HG02970 (cell line): ENCODE results near the gene BCL7A.

Experiments
- ATAC-seq: cut with Tn5 transposase; IDR thresholded peaks from one replicate; pipeline ENCODE4 v1.9.1; 2021; ENCODE audit warnings: mild to moderate bottlenecking, moderate library complexity, moderate number of reproducible peaks; ENCODE audit not compliant: unreplicated experiment, low FRiP score

BCL7A gene

DNA sequence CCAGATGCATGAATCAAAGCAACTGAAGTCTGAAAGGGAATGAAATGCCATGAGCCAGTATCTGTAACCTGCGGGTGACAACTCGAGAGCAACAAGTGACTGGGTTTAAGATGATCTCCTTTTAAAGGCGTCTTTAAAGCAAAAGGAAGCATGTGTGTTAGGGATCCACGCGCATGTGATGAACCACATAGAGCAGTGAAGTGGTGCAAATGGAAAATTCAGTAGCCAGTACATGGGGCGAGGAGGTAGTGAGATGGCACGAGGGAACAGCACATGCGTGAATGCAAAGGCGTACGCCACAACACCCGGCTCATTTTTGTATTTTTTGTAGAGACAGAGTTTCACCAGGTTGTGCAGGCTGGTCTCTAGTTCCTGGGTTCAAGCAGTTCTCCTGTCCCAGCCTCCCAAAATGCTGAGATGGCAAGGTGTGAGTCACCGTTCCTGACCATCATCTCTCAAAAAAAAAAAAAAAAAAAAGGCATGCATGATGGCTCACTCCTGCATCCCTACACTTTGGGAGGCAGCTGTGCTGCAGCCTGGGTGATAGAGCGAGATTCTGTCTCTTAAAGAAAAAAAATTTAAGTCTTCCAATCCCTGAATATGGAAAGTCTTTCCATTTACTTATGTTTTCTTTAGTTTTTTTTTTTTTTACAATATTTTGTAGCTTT is 24.6 kb upstream of the BCL7A start:
- ATAC-seq: no peak

DNA sequence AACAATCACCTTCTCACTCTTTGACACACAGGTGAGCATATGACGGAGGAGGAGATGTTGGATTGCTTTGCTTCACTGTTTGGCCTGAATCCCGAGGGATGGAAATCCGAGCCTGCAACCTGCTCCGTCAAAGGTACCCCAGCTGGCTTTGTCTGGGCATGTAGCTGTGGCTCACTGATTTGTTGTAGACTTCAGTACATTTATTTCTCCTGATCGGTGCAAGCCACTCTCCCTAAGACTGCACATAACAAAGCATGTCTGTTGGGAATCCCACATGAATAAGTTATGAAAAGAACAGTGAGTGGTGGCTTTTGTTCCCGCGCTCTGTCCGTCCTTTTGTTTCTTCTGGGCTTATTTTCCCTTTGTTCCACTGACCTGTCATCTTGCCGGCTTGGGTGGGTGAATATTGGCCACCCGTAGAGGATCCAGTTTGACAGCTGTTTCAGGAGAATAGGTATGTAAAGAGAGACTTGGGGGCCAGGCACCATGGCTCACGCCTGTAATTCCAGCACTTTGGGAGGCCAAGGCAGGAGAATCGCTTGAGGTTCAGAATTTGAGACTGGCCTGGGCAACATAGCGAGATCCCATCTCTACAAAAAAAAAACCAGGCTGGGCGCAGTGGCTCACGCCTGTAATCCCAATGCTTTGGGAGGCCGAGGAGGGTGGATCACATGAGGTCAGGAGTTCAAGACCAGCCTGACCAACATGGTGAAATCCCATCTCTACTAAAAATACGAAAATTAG is 20.0 kb upstream of the BCL7A start:
- ATAC-seq: no peak

DNA sequence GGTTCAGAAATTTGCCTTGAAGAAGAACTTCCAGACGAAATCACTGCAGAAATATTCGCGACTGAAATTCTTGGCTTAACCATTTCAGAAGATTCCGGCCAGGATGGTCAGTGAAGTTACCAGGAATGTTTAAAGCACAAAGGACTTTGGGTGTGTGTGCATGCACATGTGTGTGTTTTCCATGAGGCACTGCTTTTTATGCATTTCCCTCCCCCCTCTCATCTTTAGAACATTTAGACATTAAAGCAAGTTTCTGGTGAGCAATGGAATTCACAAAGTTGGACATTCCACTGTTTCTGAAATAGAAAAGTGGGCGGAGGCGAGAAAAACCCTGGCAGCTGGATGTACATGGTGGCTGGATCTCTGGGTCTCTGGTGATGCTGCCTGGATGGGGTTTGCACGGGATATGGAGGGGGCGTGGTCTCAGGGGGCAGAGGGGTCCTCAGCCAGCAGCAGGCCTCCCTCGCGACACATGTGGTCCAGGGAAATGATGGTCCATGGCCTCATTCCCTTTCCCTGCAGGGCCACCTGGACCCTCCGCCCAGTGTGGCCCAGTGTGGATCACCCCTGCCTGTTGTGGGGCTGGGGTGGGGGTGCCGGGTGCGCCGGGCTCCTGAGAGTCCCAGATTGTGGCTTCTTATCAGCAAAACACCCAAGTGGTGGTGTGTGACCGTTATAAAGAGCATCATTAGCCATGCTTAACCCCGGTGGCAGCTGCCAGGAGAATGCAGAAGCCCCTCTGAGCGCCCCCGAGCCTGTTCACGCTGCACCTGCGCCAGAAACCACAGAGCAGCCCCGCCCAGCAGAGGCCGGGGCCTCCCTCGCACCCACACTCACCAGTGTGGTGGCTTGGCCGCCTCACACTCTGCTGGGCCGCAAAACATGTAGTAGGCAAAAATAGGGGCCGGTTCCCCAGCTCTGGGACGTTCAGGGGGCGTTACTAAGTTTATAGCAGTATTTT is 17.8 kb upstream of the BCL7A start:
- no peak for ATAC-seq

DNA sequence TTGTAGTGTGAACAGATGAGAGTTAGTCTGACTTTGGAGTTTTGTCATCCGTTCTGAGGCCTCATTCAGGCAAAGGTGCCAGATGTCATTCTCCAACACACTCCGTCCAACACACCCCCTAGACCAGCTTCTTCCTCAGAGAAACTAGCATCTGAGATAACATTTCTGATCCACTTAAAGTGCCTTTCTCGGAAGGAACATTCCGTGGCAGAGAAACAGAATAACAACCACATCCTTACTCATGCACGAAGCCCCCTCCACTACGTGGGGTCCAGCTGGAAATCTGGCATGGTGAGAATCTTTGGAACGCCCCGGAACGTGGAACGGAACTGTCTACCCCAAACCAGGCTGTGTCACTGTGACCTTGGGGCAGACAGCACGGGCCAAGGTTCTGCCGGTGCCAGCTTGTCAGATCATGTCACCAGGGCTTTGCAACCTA is 17.0 kb upstream of the BCL7A start:
- ATAC-seq: no peak

DNA sequence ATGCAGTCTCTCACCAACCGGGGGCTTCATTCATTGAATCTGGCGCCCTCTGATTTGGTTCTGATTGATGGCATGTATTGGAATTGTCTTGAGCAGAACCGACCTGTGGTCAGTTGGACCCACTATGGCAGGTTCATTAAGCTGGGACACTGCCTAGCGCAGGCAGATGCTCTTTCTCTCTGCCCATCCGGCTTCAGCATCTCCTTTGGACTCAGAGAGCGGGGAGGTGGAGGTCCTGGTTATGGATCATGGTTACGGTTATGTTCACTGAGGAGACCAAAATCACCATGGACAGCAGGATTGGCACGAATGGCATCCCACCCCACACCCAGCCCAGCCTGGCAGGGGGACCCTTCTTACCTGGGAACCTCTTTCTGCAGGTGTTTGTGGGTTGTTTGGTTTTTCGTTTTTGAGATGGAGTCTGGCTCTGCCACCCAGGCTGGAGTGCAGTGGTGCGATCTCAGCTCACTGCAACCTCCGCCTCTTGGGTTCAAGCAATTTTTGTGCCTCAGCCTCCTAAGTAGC is 16.4 kb upstream of the BCL7A start:
- no peak for ATAC-seq

DNA sequence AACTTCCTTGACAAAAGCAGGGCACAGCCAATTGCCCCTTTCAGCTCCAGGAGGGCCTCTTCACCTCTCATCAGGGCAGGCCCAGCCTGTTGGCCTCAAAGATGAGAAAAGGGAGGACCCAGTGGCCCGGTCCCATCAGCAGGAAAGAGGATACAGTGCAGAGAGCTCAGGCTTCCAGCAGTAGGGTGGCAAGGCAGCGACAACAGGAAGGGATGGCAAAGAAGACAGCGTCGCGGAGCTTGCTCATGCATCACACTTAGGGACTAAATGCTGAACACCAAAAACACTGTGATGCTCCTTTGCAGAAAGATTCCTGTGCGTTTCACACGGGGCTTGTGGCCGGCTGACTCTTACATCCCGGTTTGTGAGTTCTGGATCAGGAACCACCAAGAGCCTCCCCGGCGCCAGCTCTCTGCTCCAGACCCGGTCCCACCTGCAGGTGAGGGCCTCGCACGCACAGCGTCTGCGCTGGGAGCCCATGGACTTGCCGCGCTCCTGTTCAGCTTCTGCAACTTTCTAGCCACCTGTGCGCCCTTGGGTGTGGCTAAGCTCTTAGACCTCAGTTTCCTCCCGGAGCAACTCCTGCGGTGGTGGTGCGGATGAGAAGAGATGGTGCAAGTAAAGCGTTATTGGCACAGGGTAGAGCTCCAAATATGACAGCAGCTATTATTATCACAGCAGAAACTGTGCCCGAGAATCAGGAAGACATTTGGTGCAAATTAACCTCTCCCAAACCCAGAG is 15.3 kb upstream of the BCL7A start:
- ATAC-seq: no peak

DNA sequence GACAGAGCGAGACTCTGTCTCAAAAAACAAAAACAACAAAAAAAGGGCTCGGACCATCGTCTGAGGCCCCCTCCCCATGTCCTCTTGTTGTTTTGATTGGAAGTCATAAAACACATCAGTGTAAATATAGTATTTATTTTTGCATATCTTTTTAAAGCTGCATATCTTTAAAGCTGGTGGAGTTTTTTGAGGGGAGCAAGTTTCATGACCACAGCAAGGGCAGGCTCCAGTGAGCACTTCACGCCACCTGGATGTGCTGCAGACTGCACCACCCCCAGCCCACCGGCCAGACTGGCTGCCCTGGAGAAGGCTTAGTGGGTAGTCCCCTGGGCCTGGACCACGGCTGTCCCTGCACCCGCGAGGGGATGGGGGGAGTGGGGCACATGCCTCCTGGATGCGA is 11.9 kb upstream of the BCL7A start:
- no peak for ATAC-seq

DNA sequence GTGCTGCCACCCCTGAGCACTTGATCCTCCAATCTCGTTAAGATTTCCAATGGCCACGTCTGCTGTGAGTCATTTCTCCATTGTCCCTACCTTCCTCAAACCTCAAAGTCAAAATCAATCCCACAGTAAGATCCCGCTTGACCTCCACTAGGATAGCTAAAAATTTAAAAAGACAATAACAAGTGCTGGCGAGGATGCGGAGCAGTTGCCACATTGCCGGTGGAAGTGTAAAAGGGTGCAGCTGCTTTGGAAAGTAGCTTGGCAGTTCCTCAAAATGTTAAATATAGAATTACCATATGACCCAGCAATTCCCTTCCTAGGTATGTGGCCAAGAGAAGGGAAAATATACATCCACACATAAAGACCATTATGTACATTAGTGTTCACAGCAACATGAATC is 9.5 kb upstream of the BCL7A start:
- ATAC-seq: no peak

DNA sequence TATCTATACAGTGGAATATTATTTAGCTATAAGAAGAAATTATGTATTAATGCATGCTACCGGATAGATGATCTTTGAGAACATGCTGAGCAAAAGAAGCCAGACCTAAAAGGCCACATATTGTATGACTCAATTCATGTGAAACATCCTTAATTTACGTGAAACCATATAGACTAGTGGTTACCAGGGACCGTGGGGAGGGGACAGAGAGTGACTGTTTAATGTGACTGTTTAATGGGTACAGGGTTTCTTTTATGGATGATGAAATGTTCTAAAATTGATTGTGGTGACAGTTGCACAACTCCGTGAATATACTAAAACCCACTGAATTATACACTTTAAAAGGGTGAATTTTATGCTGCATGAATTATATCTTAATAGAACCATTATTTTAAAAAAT is 8.5 kb upstream of the BCL7A start:
- no peak for ATAC-seq

DNA sequence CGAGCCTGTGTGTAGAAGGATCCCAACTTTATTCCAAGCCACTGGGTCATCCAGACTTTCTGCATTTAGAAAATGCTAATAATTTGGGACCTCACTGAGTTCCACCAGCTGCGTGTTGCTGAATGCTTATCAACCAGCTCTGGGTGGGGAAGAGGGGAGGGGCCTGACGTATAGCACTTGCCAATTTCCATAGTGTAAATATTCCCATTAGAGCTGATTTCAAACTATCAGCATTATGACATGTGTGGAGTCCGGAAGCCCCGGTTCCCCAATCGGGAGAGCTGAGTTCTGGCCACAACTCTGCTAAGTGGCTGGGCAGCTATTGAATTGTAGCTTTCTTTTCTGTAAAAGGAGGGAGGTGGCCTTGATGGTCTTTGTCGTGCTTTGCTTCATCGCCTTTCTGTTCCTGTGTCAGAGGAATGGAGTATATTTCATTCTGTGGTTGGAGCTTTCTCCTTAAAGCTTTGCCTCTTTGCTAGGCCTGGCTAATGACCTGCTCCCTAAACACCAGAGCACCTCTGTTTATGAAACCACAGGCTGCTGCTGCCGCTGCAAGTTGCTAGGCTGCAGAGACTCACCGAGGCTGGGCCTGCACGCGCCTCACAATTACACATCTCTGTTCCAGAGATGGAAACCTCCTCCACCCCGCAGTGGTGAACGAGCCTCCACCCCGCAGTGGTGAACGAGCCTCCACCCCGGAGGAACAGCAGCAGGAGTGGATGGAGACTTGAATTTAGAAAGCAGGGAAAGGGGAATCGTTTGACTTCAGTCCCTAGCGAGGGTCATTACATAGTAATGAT is 7.7 kb upstream of the BCL7A start:
- ATAC-seq: no peak

DNA sequence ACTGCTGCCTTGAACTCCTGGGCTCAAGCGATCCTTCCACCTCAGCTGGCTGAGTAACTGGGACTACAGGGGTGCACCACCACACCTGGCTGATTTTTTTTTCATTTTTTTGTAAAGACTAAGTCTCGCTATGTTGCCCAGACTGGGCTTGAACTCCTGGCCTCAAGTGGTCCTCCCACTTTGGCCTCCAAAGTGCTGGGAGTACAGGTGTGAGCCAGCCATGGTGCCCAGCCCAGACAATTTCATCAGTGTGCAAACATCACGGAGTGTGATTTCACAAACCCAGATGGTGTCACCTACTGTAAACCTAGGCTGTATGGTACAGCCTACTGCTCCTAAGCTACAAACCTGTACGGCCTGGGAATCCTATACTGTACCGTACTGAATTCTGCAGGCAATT is 6.9 kb upstream of the BCL7A start:
- ATAC-seq: no peak

DNA sequence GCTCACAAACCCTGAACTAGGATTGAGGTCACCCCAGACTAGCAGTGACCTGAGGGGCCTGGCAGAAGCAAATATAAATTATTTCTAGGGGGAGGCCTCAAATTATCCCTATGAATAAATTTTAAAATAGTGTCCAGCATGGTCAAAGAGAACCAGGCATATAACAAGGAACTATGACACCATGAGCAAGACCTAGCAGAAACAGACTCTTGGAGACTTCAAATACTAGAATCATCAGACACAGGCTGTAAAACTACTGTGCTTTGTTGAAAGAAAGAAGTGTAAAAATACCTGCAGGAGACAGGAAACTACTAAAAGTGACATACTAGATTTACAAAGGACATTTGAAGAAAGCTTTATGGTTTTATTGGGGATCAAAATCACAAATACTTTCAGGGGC is 3.2 kb upstream of the BCL7A start:
- ATAC-seq: no peak

DNA sequence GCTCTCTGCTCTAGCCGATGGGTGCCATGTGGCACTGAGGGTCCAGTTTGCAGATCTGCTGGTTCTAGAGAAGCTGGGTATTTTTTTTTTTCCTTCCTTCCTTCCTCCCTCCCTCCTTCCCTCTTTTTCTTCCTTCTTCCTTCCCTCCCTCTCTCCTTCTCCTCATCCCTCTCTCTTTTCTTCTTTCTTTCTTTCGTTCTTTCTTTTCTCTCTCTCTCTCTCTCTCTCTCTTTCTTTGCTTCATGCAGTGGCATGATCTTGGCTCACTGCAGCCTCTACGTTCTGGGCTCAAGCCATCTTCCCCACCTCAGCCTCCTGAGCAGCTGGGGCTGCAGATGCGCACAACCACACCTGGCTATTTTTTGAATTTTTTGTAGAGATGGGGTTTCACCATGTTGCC is 2.7 kb upstream of the BCL7A start:
- ATAC-seq: no peak

DNA sequence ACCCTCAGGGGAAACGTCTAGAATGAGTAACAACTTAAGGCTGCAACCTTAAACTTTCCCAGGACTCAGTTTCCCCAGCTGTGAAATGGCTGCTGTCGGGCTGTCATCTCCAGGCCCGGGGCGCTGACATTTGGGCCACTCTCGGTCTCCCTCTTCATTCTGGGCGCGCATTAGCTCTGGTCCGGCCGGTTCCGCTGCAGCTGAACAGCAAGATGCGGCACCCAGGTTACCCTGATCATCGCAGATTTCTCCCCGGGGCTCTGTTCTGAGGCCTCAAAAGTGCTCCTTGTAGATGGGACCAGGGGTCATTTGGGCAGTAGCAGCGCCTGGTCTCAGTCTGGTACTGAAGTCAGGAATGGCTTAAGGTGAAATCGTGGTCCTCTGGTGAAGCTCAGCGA is 890 bp upstream of the BCL7A start:
- no peak for ATAC-seq

DNA sequence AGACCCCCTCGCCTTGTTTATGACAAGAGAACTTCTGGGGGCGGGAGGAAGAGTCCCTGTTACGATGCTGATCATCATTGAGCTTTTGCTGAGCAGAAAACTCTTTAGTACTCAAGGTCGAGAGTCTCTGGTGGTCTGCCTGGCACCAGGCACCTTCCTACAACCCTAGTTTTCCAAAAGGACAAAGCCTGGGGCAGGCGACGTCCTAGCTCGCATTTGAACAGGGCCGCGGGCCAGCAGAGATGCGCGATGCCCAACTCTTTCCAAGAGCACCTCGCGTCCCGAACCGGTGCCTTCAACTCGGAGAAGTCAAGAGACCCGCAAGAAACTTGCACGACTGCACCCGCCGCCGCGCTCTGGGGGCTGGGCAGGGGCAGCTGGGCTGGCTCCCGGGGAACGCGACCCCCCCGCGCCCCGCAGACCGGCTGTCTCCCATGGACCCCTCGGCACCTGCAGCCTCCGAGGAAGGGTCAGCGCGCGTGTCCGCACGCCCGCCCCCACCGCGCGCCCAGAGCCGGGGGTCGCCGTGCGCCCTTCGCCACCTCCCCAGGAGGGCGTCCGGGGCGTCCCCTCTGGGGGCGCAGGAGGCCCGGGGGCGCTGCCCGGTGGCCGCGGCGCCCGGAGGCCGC is 377 bp upstream of the BCL7A start:
- no peak for ATAC-seq

DNA sequence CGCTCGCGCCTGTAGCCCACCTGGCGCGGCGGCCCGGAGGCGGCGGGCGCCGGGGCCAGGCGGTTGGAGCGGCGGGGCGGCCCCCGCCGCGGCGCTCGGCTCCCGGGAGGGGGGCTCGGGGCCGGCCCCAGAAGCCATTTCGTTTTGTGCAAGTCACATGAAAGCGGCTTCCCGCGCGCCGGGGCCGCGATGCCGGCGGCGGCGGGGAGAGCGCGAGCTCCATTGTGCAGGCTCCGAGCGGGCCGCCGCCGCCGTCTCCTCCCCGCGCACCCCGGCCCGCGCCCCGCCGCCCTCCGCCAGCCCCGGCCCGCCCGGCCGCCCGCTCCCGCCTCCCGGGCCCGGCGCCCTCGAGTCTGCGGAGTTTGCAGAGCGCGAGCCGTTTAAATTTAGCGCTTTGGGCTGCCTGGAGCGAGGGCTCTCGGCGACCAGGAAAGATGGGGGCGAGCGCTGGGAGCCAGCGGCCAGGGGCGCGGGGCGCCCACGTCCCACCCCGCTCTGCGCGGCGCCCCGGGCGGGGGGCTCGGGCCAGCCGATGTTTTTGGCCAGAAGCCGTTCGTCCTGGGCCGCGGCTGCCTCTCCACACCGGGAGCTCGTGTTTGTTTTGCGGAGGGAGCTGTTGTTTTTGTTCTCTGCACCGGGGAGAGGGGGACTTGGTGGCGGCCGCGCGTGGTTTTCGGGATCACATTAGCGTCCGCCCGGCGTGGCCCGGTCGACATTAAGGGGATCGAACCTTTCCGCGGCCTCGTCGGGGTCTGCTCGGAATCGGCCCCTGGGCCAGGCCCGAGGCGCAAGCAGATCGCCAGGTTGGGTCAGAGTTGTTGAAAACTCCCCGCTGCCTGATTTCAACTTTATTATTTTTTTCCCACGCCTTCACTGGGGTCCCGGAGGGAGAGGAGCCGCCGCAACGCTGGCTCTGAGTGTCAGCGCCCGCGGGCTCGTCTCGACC is 982 bp downstream of the BCL7A start:
- no peak for ATAC-seq

DNA sequence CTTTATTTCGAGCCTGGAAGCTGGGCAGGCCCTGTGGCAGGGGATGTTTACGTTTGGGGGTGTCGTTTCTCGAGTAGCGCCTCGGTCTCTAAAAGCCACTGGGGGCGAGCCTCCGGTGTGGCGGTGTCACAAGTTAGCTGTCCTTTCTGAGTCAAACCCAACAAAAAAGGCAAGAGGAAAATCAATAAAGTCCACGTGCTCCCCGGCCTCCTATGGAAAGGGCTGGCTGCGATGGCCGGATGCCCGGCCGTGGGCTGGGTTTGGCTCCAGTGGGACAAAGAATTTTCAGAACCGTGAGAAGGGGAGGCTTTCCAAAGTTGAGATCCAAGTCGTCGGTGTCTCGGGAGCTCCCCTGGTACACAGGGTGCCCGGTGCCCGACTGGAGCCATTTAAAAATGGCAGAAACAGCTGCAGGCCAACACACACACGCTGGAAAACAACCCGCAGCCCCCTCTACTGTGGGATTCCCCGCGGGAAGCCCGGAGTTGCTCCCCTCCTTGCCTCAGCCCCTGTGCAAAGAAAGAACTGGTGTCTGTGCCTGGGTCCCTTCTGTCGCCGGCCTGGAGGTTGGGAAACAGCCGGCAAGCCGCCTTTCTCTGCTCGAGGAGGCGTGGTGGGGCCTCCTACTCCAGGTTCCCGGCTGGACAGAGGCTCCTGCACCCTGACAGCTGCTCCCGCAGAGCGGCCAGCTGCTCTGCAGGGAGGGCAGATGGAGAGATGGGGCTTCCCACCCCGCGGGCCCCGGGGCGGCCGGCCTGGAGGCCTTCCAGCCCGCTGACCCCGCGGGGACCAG is 1.9 kb downstream of the BCL7A start:
- ATAC-seq: no peak
